PFSK-1 (cell line): Measurements from ENCODE around the gene NIT1.

Experiments
- FOXP2 ChIP-seq: optimal IDR thresholded peaks from 2 replicates; pipeline ENCODE3; 2011; ENCODE audit warnings: borderline replicate concordance, control low read depth, inconsistent platforms; ENCODE audit not compliant: insufficient read depth; ENCODE audit errors: extremely low read length, extremely low read depth
- POLR2AphosphoS5 ChIP-seq: IDR thresholded peaks from 2 replicates; pipeline ENCODE4 v1.6.1; 2012; ENCODE audit warnings: low read depth, mild to moderate bottlenecking, control low read depth, low read length, moderate library complexity
- SIN3A ChIP-seq: IDR thresholded peaks from 2 replicates; pipeline ENCODE4 v1.6.1; 2012; ENCODE audit warnings: mild to moderate bottlenecking, low read length, moderate library complexity, borderline replicate concordance; ENCODE audit not compliant: insufficient read depth
- TAF1 ChIP-seq: IDR thresholded peaks from 2 replicates; pipeline ENCODE4 v1.6.1; 2012; ENCODE audit warnings: low read length, control low read depth, borderline replicate concordance; ENCODE audit not compliant: insufficient read depth
- TF ChIP-seq, protein P1 (sequence below), 2 experiments: IDR thresholded peaks; 2 replicates each; pipeline versions ENCODE4 v1.6.1 to v1.8.0; 2011 to 2012; ENCODE audit warnings: low read depth in 2 of 2, low read length in 2 of 2, control low read depth in 1 of 2, inconsistent platforms in 1 of 2, mild to moderate bottlenecking in 1 of 2, moderate library complexity in 1 of 2; ENCODE audit not compliant: insufficient read depth in 1 of 2

Gene NIT1

DNA sequence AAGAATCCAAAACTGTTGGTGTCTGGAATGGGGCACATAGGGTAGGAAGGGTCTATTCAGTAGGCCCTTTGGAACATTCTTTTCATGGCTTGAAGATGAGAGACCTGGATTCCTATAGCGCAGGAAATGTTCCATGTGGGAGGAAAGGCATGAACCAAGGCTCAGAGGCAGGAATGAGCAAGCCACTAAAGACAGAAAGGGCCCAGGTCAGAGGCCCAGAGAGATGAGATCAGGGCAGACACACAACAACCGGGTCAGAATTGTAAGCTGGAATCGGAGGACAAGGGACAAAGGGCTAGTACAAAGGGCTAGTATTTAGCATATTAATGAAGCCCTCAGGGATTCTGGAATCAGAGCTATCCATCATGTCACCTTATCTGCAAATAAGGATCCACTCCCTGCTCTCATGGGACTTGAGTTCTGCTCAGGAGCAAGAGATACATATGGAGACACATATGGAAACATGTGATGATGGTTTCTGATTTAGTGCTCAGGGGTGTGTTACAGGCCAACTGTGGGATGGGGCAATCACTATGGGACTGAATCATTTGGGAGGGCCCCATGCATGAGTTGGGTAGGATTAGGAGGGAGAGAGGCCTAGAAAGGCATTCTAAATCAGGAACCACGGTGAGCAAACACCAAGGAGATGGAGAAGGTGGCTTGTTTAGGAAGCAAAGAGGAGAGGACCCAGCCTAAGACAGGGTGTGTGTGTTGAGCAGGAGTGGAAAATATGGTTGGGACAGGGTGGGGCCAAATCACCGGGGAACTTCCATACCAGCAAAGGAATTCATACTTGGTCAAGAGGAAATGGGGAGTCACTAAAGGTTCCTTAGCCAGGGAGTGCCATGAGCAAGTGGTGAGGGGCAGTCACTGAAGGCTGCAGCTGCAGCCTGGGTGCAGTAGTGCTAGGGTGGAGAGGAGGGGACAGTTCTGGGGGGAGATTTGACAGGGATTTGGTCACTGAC lies 37.2 kb upstream of the NIT1 start:
- TF ChIP-seq POLR2AphosphoS5 (no peak), FOXP2 (no peak), TAF1 (no peak), SIN3A (no peak)
- TF ChIP-seq, protein P1, sequence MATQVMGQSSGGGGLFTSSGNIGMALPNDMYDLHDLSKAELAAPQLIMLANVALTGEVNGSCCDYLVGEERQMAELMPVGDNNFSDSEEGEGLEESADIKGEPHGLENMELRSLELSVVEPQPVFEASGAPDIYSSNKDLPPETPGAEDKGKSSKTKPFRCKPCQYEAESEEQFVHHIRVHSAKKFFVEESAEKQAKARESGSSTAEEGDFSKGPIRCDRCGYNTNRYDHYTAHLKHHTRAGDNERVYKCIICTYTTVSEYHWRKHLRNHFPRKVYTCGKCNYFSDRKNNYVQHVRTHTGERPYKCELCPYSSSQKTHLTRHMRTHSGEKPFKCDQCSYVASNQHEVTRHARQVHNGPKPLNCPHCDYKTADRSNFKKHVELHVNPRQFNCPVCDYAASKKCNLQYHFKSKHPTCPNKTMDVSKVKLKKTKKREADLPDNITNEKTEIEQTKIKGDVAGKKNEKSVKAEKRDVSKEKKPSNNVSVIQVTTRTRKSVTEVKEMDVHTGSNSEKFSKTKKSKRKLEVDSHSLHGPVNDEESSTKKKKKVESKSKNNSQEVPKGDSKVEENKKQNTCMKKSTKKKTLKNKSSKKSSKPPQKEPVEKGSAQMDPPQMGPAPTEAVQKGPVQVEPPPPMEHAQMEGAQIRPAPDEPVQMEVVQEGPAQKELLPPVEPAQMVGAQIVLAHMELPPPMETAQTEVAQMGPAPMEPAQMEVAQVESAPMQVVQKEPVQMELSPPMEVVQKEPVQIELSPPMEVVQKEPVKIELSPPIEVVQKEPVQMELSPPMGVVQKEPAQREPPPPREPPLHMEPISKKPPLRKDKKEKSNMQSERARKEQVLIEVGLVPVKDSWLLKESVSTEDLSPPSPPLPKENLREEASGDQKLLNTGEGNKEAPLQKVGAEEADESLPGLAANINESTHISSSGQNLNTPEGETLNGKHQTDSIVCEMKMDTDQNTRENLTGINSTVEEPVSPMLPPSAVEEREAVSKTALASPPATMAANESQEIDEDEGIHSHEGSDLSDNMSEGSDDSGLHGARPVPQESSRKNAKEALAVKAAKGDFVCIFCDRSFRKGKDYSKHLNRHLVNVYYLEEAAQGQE (IDR thresholded peaks at IDR 0.05; ENCODE audit: insufficient read depth in 1 of 2, low read depth in 2 of 2, low read length in 2 of 2): no peak

DNA sequence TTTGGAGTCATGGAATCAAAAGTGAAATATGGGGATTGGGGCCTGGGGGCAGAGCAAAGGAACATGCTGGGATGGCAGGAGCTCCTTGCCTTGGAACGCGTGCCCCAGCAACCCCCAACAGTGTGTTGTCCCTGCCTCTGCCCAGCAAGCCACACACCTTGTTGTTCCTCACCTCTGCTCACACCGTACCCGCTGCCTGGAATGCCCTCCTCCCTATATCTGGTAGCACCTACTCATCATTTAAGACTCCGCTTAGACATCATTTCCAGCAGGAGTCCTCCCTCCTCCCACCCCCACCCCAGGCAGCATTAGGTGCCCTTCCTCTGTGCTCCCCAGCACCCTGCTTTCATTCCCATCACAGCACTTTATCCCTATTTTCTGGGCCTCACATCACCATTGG lies 36.4 kb upstream of the NIT1 start:
- no peak for TF ChIP-seq FOXP2
- no peak for TF ChIP-seq SIN3A
- no peak for TF ChIP-seq TAF1
- TF ChIP-seq, protein P1 (IDR thresholded peaks at IDR 0.05; ENCODE audit: insufficient read depth in 1 of 2, low read depth in 2 of 2, low read length in 2 of 2): no peak
- TF ChIP-seq POLR2AphosphoS5: no peak

DNA sequence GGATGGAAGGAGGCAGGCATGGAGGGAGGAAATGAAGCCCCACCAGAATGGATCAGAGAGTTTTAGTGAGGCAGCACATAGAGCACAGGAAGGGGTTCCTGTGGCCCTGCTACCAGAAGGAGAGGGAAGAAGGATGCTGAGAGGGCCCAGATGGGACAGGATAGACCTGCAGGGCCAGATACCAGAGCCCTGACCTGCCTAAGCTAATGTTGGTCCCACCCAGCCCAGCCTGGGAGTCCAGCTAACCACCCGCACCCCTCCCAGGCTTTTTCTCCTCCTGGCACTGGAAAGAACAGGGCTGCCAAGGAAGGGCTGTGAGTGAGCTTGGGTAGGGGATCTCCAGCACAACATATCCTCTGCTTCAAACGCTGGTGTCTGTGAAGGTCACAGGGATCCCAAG lies 35.4 kb upstream of the NIT1 start:
- TF ChIP-seq TAF1: no peak
- no peak for TF ChIP-seq SIN3A
- TF ChIP-seq, protein P1 (IDR thresholded peaks at IDR 0.05; ENCODE audit: insufficient read depth in 1 of 2, low read depth in 2 of 2, low read length in 2 of 2): no peak
- no peak for TF ChIP-seq FOXP2
- TF ChIP-seq POLR2AphosphoS5: no peak

DNA sequence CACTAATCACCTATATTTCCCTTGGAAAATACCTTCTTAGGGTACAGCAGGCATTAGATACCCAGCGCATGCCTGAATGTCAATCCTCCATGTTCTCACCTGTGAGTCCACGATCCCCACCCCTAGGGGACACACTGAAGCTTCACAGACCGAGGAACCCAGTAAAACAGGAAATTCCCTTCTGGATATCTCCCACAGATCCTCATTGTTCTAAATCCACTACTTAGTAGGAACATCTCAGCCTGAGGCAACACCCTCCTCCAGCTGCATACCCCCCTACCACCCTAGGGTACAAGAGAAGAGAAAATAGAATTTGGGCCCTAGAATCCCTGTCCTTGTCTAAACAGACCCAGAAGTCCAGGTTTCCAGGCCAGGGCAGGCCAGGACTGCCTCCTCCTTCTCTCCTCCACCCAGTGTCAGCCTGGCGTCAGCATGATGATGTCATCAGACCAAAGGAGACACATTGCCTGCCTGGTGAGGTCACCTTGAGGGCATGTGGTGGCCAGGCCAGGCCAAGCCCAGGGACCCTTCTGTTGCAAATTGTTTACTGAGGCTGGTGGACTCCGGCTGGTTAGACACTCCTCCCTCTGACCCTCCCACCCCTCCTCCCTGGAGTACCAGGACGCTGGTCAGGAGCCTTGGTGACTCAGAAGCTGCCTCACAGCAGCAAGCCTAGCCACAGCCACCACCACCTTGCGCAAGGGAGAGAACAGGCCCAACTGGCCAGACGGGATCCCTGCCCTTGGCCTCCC lies 34.7 kb upstream of the NIT1 start:
- peak; percentile 91 for TF ChIP-seq FOXP2
- TF ChIP-seq, protein P1 (IDR thresholded peaks at IDR 0.05; ENCODE audit: insufficient read depth in 1 of 2, low read depth in 2 of 2, low read length in 2 of 2): no peak
